Measurements from ENCODE around the gene UAP1L1.

The UAP1L1 gene

GRCh38 chr9:137042751-137043727 is 34.3 kb upstream of the UAP1L1 start:
- DNase-seq = no peak

- DNase-seq = no peak
Measured at GRCh38 chr9:137044037-137044436, 33.3 kb upstream of the UAP1L1 start.

DNA sequence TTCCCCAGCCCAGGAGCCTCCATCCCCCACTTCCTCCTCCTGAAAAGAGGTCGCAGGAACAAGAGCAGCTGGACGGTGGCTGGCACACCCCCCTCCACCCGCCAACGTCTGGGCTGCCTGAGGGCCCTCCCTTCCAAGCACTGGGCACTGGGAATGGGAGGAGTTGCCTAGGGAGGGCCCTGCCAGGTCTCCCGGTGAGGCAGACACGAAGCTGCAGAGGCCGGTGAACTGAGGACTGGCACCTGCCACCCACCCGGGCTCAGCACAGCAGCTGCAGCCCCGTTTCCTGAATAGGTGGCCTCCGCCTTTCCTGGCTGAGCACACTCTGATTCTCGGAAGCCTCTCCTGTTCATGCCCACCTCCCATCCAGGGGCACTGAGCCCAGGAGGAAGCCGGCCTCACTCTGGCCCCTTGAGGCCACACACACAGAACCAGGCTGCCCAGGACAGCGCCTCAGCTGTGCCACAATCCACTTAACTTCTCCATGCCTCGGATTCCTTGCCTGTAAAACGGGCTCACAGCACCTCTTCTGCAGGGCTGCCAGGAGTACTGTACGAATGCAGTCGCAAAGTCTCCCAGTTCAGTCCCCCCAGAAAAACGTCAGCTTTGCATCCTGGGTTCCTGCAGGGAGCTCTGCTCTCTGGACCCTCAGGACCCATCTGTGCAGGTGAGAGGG is 32.7 kb upstream of the UAP1L1 start:
- DNase-seq = no peak

GRCh38 chr9:137045294-137046087 is 31.8 kb upstream of the UAP1L1 start:
- DNase-seq = no peak

GRCh38 chr9:137046088-137046787 is 31.1 kb upstream of the UAP1L1 start, which contains the start of gene NPDC1:
TSS of gene NPDC1 (minus strand) at chr9:137046177. CDS start at chr9:137045989, 188 bp downstream.
- peak; percentile 34 for DNase-seq

DNA sequence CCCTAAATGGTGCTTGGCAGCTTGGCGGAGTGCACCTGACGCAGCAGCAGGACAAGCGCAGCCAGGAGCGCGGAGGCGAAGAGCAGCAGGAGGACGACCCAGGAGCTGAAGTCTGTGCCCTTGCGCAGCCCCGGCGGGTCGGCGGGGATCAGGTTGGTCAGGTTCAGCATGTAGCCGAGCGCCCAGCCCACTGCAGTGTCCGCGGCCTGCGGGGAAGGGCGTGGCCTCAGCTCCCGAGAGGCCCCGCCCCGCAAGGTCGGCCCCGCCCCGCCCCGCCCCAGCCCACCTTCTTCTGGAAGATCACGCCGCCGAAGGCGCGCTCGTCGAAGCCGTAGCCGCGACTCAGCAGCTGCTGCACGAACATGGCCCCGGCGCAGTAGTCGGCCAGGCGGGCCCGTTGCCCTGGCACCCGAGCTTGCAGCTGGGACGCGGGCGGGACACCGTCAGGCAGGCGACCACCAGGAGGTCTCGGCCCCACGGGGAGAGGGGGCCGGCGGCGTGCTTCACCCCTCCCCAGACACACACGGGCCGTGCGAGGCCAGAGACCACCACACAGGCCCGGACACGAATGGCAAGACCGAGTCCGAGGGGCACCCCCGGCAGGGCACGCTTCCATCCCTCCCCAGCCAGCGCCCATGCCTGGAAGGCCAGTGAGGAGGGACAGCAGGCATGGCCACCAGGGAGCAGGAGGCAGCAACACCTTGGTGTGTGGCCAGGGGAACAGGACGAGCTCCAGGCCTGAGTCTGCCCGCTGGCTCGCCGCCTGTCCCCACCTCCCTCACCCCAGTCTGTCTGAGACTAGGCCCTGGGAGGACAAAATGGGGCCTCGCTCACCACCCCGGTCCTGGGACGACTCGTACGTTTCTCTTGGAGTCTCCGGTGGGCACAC is 28.4 kb upstream of the UAP1L1 start:
- no peak for DNase-seq

DNA sequence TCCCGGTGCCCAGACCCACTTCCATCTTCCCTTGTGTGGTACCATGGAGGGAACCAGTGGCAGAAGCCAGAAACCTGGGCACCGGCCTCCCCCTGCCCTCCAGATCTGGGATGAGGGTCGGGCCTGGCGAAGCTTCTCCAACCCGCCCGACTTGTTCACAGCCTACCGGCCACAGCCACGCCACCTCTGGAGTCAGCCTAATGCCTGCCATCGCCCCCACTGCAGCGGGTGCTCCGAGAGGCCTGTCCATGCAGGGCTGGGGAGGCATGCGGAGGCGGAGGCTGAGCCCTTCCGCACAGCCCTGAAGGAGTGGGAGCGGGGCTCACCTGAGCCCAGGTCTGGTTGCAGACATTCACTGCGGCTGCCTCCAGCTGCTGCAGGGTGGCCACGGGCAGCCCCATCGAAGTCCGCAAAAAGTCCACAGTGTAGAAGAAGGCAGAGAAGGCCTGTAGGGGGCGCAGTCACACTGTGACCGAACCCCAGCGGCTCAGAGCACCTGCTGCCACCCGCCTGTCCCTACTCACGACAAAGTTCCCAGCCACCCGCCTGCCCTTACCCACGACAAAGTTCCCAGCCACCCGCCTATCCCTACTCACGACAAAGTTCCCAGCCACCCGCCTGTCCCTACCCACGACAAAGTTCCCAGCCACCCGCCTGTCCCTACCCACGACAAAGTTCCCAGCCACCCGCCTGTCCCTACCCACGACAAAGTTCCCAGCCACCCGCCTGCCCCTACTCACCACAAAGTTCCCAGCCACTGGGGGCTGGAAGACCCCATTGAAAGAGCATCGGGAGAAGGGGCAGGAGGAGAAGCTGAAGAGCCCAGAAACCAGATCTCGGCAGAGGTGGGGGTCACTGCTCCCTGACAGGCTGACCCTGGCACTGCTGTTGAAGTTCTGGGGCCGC is 27.5 kb upstream of the UAP1L1 start:
- peak; percentile 31 for DNase-seq

GRCh38 chr9:137050570-137050969 is 26.7 kb upstream of the UAP1L1 start:
- no peak for DNase-seq

DNA sequence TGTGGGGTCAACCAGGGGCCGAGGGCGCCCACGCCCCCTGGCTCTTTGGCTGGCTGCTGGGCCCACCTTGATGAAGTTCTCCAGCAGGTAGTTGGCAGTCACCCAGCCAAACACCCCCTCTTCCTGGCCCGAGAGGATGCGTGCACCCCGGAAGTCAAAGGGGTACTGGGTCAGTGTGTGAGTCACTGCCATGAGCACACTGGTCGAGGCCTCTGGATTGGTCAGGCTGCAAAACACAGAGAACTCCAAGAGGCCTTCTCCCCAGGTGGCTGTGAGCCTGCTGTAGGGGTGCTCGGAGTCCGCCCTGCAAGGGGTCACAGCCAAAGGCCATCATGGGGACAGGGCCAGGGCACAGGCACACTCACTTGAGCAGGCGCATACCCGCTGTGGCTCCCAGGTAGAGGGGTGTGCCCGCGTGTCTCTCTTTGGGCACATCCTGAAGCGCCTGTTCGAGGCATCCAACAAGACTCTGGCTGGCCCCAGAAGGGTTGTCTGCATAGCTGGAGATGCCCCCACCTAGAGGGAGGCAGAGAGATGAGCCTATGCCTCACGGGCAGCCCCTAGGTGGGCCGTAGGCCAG is 26.1 kb upstream of the UAP1L1 start:
- no peak for DNase-seq

DNA sequence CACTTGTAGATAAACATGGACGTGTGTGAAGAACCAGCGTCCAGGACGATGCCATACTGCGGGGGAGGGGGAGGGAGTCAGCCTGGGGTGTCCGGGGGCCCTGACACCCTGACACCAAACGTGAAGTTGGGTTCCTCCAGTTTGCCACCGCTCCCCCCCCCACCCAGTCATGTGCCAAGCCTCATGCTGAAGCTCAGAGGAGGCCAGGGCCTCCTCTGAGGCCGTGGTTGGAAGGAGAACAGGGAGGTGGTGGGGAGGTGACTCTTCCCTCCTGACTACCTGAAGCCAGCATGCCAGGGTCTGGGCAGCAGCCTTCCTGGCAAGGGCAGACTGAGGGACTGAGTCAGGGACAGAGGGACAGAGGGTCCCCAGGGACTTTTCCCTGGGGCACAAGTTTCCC is 25.0 kb upstream of the UAP1L1 start:
- no peak for DNase-seq

- DNase-seq = no peak
Measured at GRCh38 chr9:137052998-137053943, 24.0 kb upstream of the UAP1L1 start.

DNA sequence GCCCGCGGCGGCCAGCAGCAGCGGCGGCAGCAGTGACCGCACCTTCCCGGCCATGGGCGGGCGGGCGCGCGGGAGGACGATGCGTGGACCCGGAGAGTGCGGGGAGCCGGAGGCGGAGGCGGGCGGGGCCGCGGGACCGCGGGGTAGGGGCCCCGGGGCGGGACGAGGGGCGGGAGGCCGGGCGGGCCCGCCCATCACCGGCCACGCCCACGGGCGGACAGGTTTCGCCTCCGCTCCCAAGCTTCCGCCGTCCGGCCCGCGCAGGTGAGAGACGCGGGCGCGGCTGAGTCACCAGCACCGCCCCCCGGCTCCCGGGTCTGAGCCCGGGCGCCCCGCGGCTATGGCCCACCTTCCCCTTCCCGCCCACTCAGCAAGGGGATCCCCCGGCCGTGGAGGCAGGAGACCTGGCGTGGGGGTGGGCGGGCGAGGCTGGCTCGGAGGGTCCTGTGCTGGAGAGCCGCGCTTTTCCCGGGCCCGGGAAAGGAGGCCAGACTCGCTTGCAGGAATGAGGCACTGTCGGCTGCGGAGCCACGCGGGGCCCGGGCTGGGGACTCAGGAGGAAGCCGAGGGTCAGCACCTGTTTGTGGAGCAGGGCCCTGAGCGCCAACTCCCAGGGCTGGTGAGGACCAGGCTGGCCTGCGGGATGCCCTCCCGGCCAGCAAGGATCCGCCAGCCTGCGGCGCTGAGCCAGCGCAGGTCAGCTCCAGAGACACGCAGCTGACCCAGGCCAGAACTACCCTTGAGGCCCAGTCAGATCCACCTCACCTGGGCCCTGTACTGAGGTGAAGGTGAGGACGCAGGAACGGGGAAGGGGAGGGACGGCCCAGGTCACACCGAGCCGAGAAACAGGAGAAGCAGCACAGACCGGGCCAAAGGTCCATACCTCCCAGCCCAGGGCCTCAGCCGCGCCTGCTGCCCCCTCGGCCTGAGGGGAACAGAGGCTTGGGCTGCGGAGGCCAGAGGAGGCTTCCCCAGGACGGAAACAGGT is 23.1 kb upstream of the UAP1L1 start, which contains the start of gene ENTPD2:
TSS of gene ENTPD2 (minus strand) at position 118 of the 988 bp plus-strand sequence. CDS start at position 54, 64 bp downstream.
- peak; percentile 74 for DNase-seq

DNA sequence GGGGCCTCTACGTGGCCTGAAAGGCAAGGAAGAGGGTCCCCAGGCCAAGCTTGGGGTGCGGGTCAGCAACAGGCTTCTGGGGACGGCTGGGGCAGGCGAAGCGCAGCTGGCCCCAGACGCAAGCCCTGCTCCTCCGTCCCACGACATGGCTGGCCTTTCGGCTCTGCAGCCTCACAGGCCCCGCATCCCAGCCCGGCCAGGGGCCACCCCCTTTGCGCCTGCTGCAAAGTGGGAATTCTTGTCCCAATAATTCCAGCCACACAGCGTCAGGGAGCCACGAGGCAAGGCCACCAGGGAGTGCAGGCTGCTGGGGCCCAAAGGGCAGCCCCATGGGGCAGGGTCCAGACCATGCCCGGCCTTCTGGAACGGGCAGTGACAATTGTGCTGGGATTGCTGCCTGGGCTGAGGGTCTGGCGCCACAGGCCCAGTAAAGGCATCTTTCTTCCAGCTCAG is 22.4 kb upstream of the UAP1L1 start:
- no peak for DNase-seq

DNA sequence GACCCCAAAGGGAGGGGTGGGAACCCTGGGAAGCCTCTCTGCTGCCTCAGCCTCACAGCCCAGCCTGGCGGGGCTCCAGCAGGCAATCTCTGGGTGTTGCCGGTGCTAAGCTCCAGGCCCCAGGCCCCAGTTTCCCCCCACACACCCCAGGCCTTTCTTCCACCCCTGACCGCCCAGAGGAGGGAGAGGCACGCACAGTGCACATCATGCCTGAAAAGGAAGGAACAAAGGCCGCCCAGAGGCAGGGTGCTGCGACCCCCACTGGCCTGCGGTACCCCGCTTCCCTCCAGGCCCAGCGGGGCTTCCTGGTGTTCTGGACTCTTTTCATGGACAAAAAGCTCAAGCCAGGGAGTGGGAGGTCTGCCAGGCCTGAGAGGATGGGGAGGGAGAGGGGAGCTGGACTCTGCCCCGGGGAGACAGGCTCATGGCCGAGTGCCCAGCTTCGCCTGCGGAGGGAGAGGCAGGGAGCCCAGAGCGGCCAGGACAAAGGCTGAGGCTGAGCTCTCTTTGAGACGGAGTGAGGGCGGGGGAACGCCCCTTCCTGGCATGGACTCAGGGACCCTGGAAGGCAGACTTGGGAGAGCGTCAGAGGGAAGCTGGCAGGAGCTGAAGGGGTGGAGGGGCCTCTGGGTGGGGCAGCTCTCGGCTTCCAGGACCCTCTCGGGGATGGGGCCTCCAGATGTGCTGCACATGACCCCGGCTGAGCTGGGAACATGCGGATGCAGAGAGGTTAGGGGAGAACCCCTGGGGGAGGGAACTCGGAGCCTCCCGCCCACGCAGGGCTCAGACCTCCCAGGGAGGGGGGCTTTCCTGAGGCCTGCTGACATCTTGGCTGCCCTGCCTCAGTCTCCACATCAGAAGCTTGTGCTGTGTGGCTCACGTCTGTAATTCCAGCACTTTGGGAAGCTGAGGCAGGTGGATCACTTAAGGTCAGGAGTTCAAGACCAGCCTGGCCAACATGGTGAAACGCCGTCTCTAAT is 21.6 kb upstream of the UAP1L1 start:
- no peak for DNase-seq

DNA sequence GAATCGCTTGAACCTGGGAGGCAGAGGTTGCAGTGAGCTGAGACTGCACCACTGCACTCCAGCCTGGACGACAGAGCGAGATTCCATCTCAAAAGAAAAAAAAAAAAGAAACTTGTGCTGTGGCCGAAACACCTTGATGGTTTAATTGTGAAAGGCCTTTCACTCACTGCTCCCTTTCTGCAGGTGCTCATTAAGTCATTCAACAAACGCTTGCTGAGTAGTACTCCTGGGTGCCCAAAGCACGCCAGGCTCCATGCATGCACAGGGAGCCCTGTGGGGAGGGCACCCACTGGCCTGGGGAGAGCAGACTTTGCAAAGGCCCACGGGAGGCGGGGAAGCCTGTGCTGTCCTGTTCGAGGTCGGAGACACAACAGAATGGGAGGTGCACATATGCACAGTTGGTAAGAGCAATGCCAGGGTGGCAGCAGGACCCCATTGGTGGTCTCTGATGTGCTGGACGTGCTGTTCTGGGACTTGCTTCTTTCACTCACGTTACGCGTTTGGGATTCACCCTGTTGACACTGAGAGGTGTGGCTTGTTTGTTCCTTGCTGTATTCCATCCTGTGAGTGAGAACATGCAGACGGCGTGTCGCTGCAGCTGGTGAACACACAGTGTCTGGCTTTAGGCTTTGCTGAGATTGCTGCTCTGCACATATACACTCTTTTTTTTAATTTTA is 20.4 kb upstream of the UAP1L1 start:
- DNase-seq = no peak
